Endothelial cell (in vitro differentiated cells): ENCODE results near the gene RBM5. TPM values are rescaled to one million over a fixed set of nuclear protein-coding genes. Genes with fewer than 3 reads are reported as not detected.

ENCODE experiments used
- DNase-seq: peaks from one replicate; pipeline ENCODE4 v3.0.0; 2021; ENCODE audit warnings: low spot score
- H3K27ac Mint-ChIP-seq: one replicate; pipeline ENCODE4 v1.8.0; 2021; ENCODE audit warnings: mixed read lengths, inconsistent platforms; ENCODE audit not compliant: unreplicated experiment
- H3K27me3 Mint-ChIP-seq: one replicate; pipeline ENCODE4 v1.8.0; 2021; ENCODE audit warnings: mild to moderate bottlenecking, moderate library complexity, mixed read lengths, inconsistent platforms; ENCODE audit not compliant: unreplicated experiment
- H3K36me3 Mint-ChIP-seq: one replicate; pipeline ENCODE4 v1.8.0; 2021; ENCODE audit warnings: mild to moderate bottlenecking, low read depth, mixed read lengths, inconsistent platforms; ENCODE audit not compliant: unreplicated experiment
- H3K4me1 Mint-ChIP-seq: one replicate; pipeline ENCODE4 v1.8.0; 2021; ENCODE audit warnings: mild to moderate bottlenecking, mixed read lengths, inconsistent platforms; ENCODE audit not compliant: unreplicated experiment
- H3K4me3 Mint-ChIP-seq: one replicate; pipeline ENCODE4 v1.8.0; 2021; ENCODE audit warnings: mild to moderate bottlenecking, mixed read lengths, inconsistent platforms; ENCODE audit not compliant: unreplicated experiment
- H3K9me3 Mint-ChIP-seq: one replicate; pipeline ENCODE4 v1.8.0; 2021; ENCODE audit warnings: mixed read lengths, inconsistent platforms; ENCODE audit not compliant: unreplicated experiment
- CTCF ChIP-seq: fragments of 200-600 bp; sonication (generic); IDR thresholded peaks from one replicate; pipeline ENCODE4 v1.5.0; 2021; ENCODE audit warnings: antibody characterized with exemption; ENCODE audit not compliant: unreplicated experiment
- total RNA-seq: library from RNA; stranded (reverse); fragmentation: NEBNext Ultra II Directional; extraction: Animal tissue kit (Norgen Biotek cat#: 25700); gene quantifications from one replicate; pipeline ENCODE4 v1.2.1, GENCODE V29; 2021; ENCODE audit not compliant: unreplicated experiment

RBM5 gene
- total RNA-seq, 1 donor from 2014 or later = 219 TPM

- Mint-ChIP-seq H3K9me3 (no peaks in the 10 kb centered on the region), H3K36me3 (peaks cover 5% of the 10 kb centered on the region), H3K27ac (no peak overlapping the region), H3K4me1 (peaks cover 6% of the 10 kb centered on the region), H3K27me3 (peaks cover 18% of the 10 kb centered on the region), H3K4me3 (no peak overlapping the region)
- TF ChIP-seq CTCF = no peak
- DNase-seq = no peak
Observed at GRCh38 chr3:50124052-50124799, 35.5 kb downstream of the RBM5 start.

GRCh38 chr3:50124800-50125178 lies 36.1 kb downstream of the RBM5 start:
- H3K4me3 Mint-ChIP-seq = no peak overlapping the region
- peaks cover 4% of the 10 kb centered on the region for H3K36me3 Mint-ChIP-seq
- H3K9me3 Mint-ChIP-seq = no peaks in the 10 kb centered on the region
- no peak for TF ChIP-seq CTCF
- peaks cover 20% of the 10 kb centered on the region for H3K27me3 Mint-ChIP-seq
- no peak for DNase-seq
- H3K27ac Mint-ChIP-seq = no peak overlapping the region
- peaks cover 6% of the 10 kb centered on the region for H3K4me1 Mint-ChIP-seq

- Mint-ChIP-seq H3K4me1 (peaks cover 6% of the 10 kb centered on the region), H3K4me3 (no peak overlapping the region), H3K36me3 (no peaks in the 10 kb centered on the region), H3K27ac (no peak overlapping the region), H3K9me3 (no peaks in the 10 kb centered on the region), H3K27me3 (peaks cover 20% of the 10 kb centered on the region)
- no peak for TF ChIP-seq CTCF
- no peak for DNase-seq
Observed at GRCh38 chr3:50125541-50126286, 37.0 kb downstream of the RBM5 start.

- H3K4me3 Mint-ChIP-seq = no peak overlapping the region
- no peaks in the 10 kb centered on the region for H3K9me3 Mint-ChIP-seq
- DNase-seq = no peak
- H3K27ac Mint-ChIP-seq = no peak overlapping the region
- H3K36me3 Mint-ChIP-seq = no peaks in the 10 kb centered on the region
- peaks cover 20% of the 10 kb centered on the region for H3K27me3 Mint-ChIP-seq
- H3K4me1 Mint-ChIP-seq = peaks cover 6% of the 10 kb centered on the region
- TF ChIP-seq CTCF = no peak
Observed at GRCh38 chr3:50126287-50127211, 37.8 kb downstream of the RBM5 start.
